Measurements from ENCODE around the gene TMEM236.

DNA sequence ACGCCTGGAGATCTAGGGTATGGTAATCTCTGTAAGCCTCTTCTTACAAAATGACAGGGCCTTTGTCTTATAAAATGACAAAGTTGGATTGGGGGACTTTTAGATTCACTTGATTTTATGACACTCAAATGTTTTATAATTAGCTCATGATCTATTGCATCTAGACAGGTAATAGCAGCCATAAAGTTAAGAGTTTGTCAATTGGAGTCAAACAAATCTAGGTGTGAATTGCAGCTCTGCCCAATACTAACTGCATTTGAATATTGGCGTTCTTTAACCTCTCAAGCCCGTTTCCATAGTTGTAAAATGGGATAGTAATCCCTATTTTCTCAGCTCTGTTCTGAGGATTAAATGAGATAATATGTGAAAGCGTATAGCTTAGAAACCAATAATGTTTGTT is 43.1 kb downstream of the TMEM236 start:
- TF ChIP-seq, protein P1, sequence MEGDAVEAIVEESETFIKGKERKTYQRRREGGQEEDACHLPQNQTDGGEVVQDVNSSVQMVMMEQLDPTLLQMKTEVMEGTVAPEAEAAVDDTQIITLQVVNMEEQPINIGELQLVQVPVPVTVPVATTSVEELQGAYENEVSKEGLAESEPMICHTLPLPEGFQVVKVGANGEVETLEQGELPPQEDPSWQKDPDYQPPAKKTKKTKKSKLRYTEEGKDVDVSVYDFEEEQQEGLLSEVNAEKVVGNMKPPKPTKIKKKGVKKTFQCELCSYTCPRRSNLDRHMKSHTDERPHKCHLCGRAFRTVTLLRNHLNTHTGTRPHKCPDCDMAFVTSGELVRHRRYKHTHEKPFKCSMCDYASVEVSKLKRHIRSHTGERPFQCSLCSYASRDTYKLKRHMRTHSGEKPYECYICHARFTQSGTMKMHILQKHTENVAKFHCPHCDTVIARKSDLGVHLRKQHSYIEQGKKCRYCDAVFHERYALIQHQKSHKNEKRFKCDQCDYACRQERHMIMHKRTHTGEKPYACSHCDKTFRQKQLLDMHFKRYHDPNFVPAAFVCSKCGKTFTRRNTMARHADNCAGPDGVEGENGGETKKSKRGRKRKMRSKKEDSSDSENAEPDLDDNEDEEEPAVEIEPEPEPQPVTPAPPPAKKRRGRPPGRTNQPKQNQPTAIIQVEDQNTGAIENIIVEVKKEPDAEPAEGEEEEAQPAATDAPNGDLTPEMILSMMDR (IDR thresholded peaks at IDR 0.05): no peak
- no peak for TF ChIP-seq POLR2A (IDR thresholded peaks at IDR 0.05)

Data from Peyer's patch (tissue), 4 donors.